Measurements from ENCODE around the gene PPIL6. TPM values are rescaled to one million over a fixed set of nuclear protein-coding genes. Genes with fewer than 3 reads are reported as not detected.
A peak's percentile ranks its signal among the peaks of the same experiment; 100 is the strongest.

Gene PPIL6
- total RNA-seq, 1 experiment from 2014 or later, result 0.61 TPM

DNA sequence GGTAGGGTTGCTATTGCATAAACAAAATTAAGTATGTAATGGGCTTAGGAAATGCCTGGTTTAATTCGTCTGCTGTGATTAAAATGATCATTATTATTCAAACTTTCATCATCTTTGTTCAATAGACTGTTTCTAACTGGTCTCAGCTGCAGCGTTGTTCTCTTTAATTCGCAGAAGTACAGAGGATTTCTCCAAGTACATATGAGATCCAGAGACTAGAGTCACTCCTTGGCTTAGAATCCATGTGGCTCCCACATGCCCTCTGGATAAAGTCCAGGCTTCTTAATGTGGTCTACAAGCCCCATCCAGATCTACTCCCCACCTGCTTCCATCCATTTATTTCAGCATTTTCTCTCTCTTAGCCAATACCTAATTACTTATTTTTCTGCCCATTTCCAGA lies 43.7 kb upstream of the PPIL6 start:
- Mint-ChIP-seq H3K9me3 (no peaks in the 10 kb centered on the region), H3K4me3 (peak overlapping the region; percentile 71), H3K27me3 (ENCODE audit: low read depth) (no peaks in the 10 kb centered on the region; the same call in 1 of the 2 replicates), H3K36me3 (peaks cover 23% of the 10 kb centered on the region), H3K4me1 (peaks cover 42% of the 10 kb centered on the region), H3K27ac (no peak overlapping the region)
- TF ChIP-seq PRRX2 (CRISPR knock-in tag; IDR thresholded peaks at IDR 0.05) (no peak), ZNF219 (CRISPR knock-in tag; IDR thresholded peaks at IDR 0.05; ENCODE audit: borderline replicate concordance) (no peak), GRHL2 (CRISPR knock-in tag; IDR thresholded peaks at IDR 0.05; ENCODE audit: insufficient replicate concordance, severe bottlenecking) (no peak), SP1 (CRISPR knock-in tag; conservative IDR thresholded peaks at IDR 0.05) (no peak), EMX1 (CRISPR knock-in tag; IDR thresholded peaks at IDR 0.05) (no peak), CBFB (CRISPR knock-in tag; IDR thresholded peaks at IDR 0.05; ENCODE audit: low read depth) (no peak), MAX (CRISPR knock-in tag; IDR thresholded peaks at IDR 0.05) (no peak), NR3C1 (CRISPR knock-in tag; conservative IDR thresholded peaks at IDR 0.05; ENCODE audit: low read depth) (no peak)
- POLR2A ChIA-PET, result no interaction called here
- CTCF ChIA-PET, result interaction anchor here (3.1 kb wide), 1 partner anchor 43 kb away, joined by 10 read pairs; the partner anchor contains the start of genes PPIL6 and SMPD2
- ATAC-seq (no peak), DNase-seq (ENCODE audit: low spot score) (no peak)

DNA sequence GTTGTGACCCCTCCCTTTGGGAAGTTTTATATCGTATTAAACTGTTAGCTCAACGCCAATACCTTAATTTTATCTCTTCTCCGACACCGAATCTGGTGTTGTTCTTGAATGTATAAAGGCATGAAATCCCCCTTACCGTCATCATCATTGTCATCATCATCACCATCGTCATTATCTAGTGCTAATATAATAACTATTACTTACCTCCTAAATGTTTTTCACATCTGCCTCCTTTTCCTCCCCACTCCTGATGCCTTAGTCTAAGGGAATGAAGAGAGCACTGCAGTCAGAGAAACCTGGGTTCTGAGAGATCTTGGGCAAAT lies 43.3 kb upstream of the PPIL6 start:
- H3K27me3 Mint-ChIP-seq (ENCODE audit: low read depth), result no peaks in the 10 kb centered on the region; the same call in 1 of the 2 replicates
- peaks cover 25% of the 10 kb centered on the region for H3K36me3 Mint-ChIP-seq
- H3K9me3 Mint-ChIP-seq, result no peaks in the 10 kb centered on the region
- H3K4me3 Mint-ChIP-seq, result peak overlapping the region; percentile 71
- no peak overlapping the region for H3K27ac Mint-ChIP-seq
- POLR2A ChIA-PET, result no interaction called here
- CTCF ChIA-PET, result no interaction called here
- peaks cover 46% of the 10 kb centered on the region for H3K4me1 Mint-ChIP-seq
- ATAC-seq (no peak), DNase-seq (ENCODE audit: low spot score) (no peak)
- TF ChIP-seq GTF2I (CRISPR knock-in tag; conservative IDR thresholded peaks at IDR 0.05) (no peak), ZNF263 (CRISPR knock-in tag; IDR thresholded peaks at IDR 0.05; ENCODE audit: low read depth) (no peak), ZBTB21 (CRISPR knock-in tag; IDR thresholded peaks at IDR 0.05; ENCODE audit: borderline replicate concordance) (no peak), ZBTB43 (CRISPR knock-in tag; IDR thresholded peaks at IDR 0.05) (no peak), OVOL2 (CRISPR knock-in tag; IDR thresholded peaks at IDR 0.05; ENCODE audit: borderline replicate concordance) (no peak), ZNF416 (CRISPR knock-in tag; IDR thresholded peaks at IDR 0.05) (no peak), MAX (CRISPR knock-in tag; IDR thresholded peaks at IDR 0.05) (no peak), ETV6 (CRISPR knock-in tag; IDR thresholded peaks at IDR 0.05) (no peak), IRF2 (CRISPR knock-in tag; IDR thresholded peaks at IDR 0.05; ENCODE audit: borderline replicate concordance, low read depth) (no peak), GRHL2 (CRISPR knock-in tag; IDR thresholded peaks at IDR 0.05; ENCODE audit: insufficient replicate concordance, severe bottlenecking) (no peak), TCF7 (CRISPR knock-in tag; IDR thresholded peaks at IDR 0.05; ENCODE audit: low read depth) (no peak), NFE2L1 (CRISPR knock-in tag; IDR thresholded peaks at IDR 0.05) (no peak), CBFB (CRISPR knock-in tag; IDR thresholded peaks at IDR 0.05; ENCODE audit: low read depth) (no peak)
- TF ChIP-seq, protein P1, sequence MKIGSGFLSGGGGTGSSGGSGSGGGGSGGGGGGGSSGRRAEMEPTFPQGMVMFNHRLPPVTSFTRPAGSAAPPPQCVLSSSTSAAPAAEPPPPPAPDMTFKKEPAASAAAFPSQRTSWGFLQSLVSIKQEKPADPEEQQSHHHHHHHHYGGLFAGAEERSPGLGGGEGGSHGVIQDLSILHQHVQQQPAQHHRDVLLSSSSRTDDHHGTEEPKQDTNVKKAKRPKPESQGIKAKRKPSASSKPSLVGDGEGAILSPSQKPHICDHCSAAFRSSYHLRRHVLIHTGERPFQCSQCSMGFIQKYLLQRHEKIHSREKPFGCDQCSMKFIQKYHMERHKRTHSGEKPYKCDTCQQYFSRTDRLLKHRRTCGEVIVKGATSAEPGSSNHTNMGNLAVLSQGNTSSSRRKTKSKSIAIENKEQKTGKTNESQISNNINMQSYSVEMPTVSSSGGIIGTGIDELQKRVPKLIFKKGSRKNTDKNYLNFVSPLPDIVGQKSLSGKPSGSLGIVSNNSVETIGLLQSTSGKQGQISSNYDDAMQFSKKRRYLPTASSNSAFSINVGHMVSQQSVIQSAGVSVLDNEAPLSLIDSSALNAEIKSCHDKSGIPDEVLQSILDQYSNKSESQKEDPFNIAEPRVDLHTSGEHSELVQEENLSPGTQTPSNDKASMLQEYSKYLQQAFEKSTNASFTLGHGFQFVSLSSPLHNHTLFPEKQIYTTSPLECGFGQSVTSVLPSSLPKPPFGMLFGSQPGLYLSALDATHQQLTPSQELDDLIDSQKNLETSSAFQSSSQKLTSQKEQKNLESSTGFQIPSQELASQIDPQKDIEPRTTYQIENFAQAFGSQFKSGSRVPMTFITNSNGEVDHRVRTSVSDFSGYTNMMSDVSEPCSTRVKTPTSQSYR (CRISPR knock-in tag; IDR thresholded peaks at IDR 0.05), result no peak
- TF ChIP-seq, protein P2, sequence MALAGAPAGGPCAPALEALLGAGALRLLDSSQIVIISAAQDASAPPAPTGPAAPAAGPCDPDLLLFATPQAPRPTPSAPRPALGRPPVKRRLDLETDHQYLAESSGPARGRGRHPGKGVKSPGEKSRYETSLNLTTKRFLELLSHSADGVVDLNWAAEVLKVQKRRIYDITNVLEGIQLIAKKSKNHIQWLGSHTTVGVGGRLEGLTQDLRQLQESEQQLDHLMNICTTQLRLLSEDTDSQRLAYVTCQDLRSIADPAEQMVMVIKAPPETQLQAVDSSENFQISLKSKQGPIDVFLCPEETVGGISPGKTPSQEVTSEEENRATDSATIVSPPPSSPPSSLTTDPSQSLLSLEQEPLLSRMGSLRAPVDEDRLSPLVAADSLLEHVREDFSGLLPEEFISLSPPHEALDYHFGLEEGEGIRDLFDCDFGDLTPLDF (CRISPR knock-in tag; IDR thresholded peaks at IDR 0.05), result no peak
